GM23338 (cell line): ENCODE data around the gene ZBTB7A.

Experiments
- CTCF ChIP-seq, 2 experiments: fragments of 200-600 bp in 1 of 2; sonication (generic) in 1 of 2; conservative IDR thresholded peaks; 2 replicates each; pipeline versions ENCODE4 v1.5.1 to v1.6.1; 2016 to 2017; ENCODE audit warnings: antibody characterized with exemption in 2 of 2, low read depth in 2 of 2, mild to moderate bottlenecking in 2 of 2, moderate library complexity in 1 of 2
- ETS1 ChIP-seq: IDR thresholded peaks from 2 replicates; pipeline ENCODE4 v1.6.1; 2016; ENCODE audit warnings: antibody characterized with exemption

GRCh38 chr19:4108767-4109625, 42.3 kb upstream of the ZBTB7A start:
- TF ChIP-seq CTCF (conservative IDR thresholded peaks at IDR 0.05; ENCODE audit: low read depth in 2 of 2): no peak
- no peak for TF ChIP-seq ETS1
